Uterus (tissue), 2 donors: Measurements from ENCODE around the gene CPPED1.

ENCODE experiments used
- CTCF ChIP-seq, 4 experiments: fragments of 200-600 bp in 2 of 4; fragments of 450-650 bp in 2 of 4; sonication (generic) in 2 of 4; IDR thresholded peaks; one replicate each; pipeline ENCODE4 v1.5.1; 2016 to 2019; ENCODE audit warnings: antibody characterized with exemption in 4 of 4, mild to moderate bottlenecking in 2 of 4, moderate library complexity in 1 of 4
- POLR2A ChIP-seq, 2 donors: fragments of 450-650 bp; IDR thresholded peaks; one replicate each; pipeline ENCODE4 v1.6.1; 2016; ENCODE audit warnings: antibody characterized with exemption in 2 of 2, mild to moderate bottlenecking in 1 of 2, moderate library complexity in 1 of 2

- no peak for TF ChIP-seq CTCF (IDR thresholded peaks at IDR 0.05)
- TF ChIP-seq POLR2A (IDR thresholded peaks at IDR 0.05) = no peak
Observed at GRCh38 chr16:12637002-12637401, 166.7 kb downstream of the CPPED1 start.
